ENCODE measurements around the gene ADCY2.

ADCY2 gene

DNA sequence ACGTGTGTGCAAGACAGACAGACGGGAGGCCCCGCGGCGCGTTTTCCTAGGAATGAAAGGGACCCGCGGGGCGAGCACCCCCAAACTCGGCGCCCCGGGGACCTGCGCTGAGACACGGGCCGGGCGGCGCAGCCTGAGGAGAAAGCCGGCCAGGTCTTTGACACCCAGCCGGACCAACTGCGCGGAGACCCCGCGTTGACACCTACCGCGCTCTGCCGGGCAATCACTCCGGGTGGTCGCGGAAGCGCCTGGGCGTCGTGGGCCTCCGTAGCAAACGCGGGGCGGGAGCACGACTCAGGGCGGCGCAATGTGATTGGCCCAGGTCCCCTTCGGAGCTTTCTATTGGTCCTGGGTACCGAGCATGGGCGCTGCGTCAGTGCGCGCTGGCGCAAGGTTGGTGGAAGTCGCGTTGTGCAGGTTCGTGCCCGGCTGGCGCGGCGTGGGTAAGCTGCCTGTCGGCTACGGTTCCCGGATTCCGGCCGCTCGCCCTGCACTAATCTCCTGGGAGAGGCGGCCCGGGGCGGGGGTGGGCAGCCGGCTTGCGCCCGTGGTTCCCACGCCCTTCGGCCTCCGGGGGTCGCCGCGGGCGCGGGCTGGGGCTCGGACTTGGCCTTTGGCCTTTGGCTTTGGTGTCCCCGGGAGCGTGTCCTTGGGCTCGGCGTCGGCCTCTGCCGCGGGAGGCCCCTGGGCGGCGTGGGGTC, 473.0 kb downstream of the ADCY2 start, which contains the start of the genes FASTKD3 and MTRR:
FASTKD3 (minus strand) TSS at position 259 of the 701 bp plus-strand sequence. CDS start 948 bp downstream, outside the sequence.
MTRR (plus strand) TSS at position 376 of the 701 bp plus-strand sequence. CDS start 1,647 bp downstream, outside the sequence.
- H3K4me3 ChIP-seq (ENCODE audit: low read depth, low read length) = peak within 1 kb of the TSS; percentile 81
- DNase-seq (ENCODE audit: low read depth) = peak; percentile 78
- no peak for TF ChIP-seq CTCF (IDR thresholded peaks at IDR 0.05; ENCODE audit: control insufficient read depth, extremely low read depth, insufficient read depth)

GRCh38 chr5:7869474-7870136, 473.7 kb downstream of the ADCY2 start:
- no peak for DNase-seq (ENCODE audit: low read depth)
- TF ChIP-seq CTCF (IDR thresholded peaks at IDR 0.05; ENCODE audit: control insufficient read depth, extremely low read depth, insufficient read depth) = no peak
- peak overlapping the region; percentile 81 for H3K4me3 ChIP-seq (ENCODE audit: low read depth, low read length)

DNA sequence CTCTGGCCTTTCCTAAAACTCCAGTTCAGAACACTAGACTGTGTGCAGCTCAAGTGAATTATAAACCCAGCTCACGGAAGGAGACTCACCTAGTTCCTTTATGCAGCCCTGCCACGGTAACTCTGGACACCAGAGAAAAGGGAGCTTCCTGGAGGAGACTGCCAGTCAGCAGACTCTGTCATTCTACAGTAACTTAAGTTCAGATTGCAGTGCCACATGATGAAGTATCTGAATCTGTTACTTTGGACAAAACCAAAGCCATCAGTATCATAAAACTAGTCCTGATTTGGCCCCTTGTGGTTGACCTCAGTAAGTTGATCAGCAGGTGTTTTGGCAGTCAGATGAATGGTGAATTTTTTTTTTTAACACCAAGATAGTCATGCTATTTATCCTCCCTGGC, 475.7 kb downstream of the ADCY2 start:
- no peak overlapping the region for H3K4me3 ChIP-seq (ENCODE audit: low read depth, low read length)
- no peak for TF ChIP-seq CTCF (IDR thresholded peaks at IDR 0.05; ENCODE audit: control insufficient read depth, extremely low read depth, insufficient read depth)
- no peak for DNase-seq (ENCODE audit: low read depth)

DNA sequence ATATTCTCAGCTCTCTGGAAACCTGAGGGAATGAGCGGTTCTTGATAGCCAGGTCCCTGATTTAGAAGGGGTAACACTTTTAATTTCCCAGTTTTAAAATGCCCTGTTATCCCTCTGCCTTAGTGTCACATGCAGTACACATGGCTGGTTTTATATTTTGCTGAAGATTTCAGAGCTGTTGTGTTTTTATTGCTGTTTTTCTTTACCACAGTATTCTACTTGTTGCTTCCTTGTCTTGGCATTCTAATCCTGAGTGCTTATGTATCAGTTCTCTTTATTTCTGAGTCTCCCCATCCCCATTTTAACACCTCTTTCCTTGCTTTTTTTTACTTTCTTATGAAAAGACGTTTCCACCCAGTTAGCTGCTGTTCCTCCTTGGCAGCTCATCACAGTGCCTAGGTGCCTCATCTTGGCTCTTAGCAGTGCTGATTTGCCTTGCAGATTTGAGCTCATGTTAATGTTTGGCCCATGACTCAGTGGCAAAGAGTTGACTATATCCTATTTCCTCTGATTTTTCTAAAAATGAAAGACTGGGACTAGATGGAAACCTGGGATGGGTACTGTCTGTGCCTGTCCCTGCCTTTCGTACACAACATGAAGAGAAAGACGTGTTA, 476.7 kb downstream of the ADCY2 start:
- TF ChIP-seq CTCF (IDR thresholded peaks at IDR 0.05; ENCODE audit: control insufficient read depth, extremely low read depth, insufficient read depth) = no peak
- no peak for DNase-seq (ENCODE audit: low read depth)
- H3K4me3 ChIP-seq (ENCODE audit: low read depth, low read length) = no peak overlapping the region

DNA sequence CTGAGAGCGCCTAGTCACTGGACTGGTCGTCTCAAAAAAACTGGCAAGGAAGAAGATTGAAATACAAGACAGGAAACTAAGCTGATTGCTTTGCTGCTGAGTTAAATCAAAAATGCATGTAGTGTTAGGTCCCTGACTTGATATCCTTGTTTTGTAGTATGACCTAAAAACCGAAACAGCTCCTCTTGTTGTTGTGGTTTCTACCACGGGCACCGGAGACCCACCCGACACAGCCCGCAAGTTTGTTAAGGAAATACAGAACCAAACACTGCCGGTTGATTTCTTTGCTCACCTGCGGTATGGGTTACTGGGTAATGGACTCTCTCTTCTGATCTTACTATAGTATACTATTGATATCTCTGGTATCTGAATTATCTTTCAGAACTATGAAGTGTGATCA, 477.3 kb downstream of the ADCY2 start:
- TF ChIP-seq CTCF (IDR thresholded peaks at IDR 0.05; ENCODE audit: control insufficient read depth, extremely low read depth, insufficient read depth) = no peak
- DNase-seq (ENCODE audit: low read depth) = no peak
- H3K4me3 ChIP-seq (ENCODE audit: low read depth, low read length) = no peak overlapping the region

DNA sequence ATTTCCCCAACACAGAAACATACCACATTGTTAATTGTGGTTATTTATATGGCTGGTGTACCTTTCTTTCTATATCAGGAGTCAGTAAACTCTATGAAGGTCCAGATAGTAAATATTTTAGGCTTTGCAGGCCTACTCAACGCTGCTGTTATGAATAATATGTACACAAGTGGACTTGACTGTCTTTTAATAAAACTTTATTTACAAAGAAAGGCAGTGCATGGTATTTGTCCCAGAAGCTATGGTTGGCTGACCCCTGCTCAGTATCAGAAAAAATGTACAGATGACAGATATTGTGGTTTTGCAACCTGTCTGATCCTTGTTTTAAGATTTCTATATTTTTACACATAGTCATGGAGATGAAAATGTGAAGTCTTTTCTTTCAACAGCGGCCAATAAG, 478.7 kb downstream of the ADCY2 start:
- DNase-seq (ENCODE audit: low read depth) = no peak
- no peak overlapping the region for H3K4me3 ChIP-seq (ENCODE audit: low read depth, low read length)
- no peak for TF ChIP-seq CTCF (IDR thresholded peaks at IDR 0.05; ENCODE audit: control insufficient read depth, extremely low read depth, insufficient read depth)
